SK-MEL-5 (cell line): ENCODE data around the gene TBX2. TPM values are rescaled to one million over a fixed set of nuclear protein-coding genes. Genes with fewer than 3 reads are reported as not detected.

ENCODE experiments used
- DNase-seq: peaks from one replicate; pipeline ENCODE4 v3.0.0-alpha.2; 2016; ENCODE audit warnings: low read depth, low spot score
- in situ Hi-C: cut with HindIII; loops from 2 replicates; pipeline ENCODE4 v1.10.0; 2016; ENCODE audit warnings: low sequenced_read_pairs, high pct_unique_total_duplicates, low pct_unique_long_range_greater_than_20kb
- total RNA-seq: library from RNA; depleted of rRNA; stranded (reverse); fragments of >200 nt; shearing (Covaris generic); gene quantifications from 2 replicates; pipeline ENCODE4 v1.2.3, GENCODE V29; 2014

Gene TBX2
- total RNA-seq, 1 experiment from 2014 or later = 25.2 TPM

GRCh38 chr17:61366076-61366714 is 33.4 kb upstream of the TBX2 start:
- DNase-seq = no peak
- in situ Hi-C loops = no loop called here

- no peak for DNase-seq
- in situ Hi-C loops = no loop called here
Measured at GRCh38 chr17:61366715-61367413, 32.8 kb upstream of the TBX2 start.

- DNase-seq = no peak
- in situ Hi-C loops = no loop called here
Measured at GRCh38 chr17:61368049-61368831, 31.4 kb upstream of the TBX2 start.

GRCh38 chr17:61368832-61369450 is 30.7 kb upstream of the TBX2 start:
- no peak for DNase-seq
- in situ Hi-C loops = no loop called here

- in situ Hi-C loops = no loop called here
- DNase-seq = no peak
Measured at GRCh38 chr17:61369751-61370150, 29.9 kb upstream of the TBX2 start.

- in situ Hi-C loops = no loop called here
- DNase-seq = no peak
Measured at GRCh38 chr17:61371179-61371578, 28.5 kb upstream of the TBX2 start.

- in situ Hi-C loops = no loop called here
- no peak for DNase-seq
Measured at GRCh38 chr17:61371606-61372005, 28.0 kb upstream of the TBX2 start.

GRCh38 chr17:61372436-61372835 is 27.2 kb upstream of the TBX2 start:
- DNase-seq = no peak
- in situ Hi-C loops = no loop called here

- in situ Hi-C loops = no loop called here
- DNase-seq = no peak
Measured at GRCh38 chr17:61376931-61377838, 22.5 kb upstream of the TBX2 start.

GRCh38 chr17:61378658-61379456 is 20.8 kb upstream of the TBX2 start:
- in situ Hi-C loops = no loop called here
- no peak for DNase-seq

GRCh38 chr17:61379457-61380216 is 20.0 kb upstream of the TBX2 start:
- in situ Hi-C loops = no loop called here
- no peak for DNase-seq

GRCh38 chr17:61380217-61380835 is 19.3 kb upstream of the TBX2 start:
- DNase-seq = no peak
- in situ Hi-C loops = no loop called here

- in situ Hi-C loops = no loop called here
- DNase-seq = no peak
Measured at GRCh38 chr17:61380836-61381525, 18.7 kb upstream of the TBX2 start.

GRCh38 chr17:61381537-61381936 is 18.1 kb upstream of the TBX2 start:
- in situ Hi-C loops = no loop called here
- DNase-seq = no peak
